ENCODE data around the gene TSPAN18. TPM values are rescaled to one million over a fixed set of nuclear protein-coding genes. Genes with fewer than 3 reads are reported as not detected.

The TSPAN18 gene
- total RNA-seq, 1 experiment from 2014 or later = 2.8 TPM

- Histone ChIP-seq H3K27me3 (replicated peaks; ENCODE audit: insufficient read depth, low read depth, low read length, poor library complexity) (no peaks in the 10 kb centered on the region), H3K4me3 (ENCODE audit: low read depth, low read length, poor library complexity, severe bottlenecking) (no peak overlapping the region), H3K27ac (ENCODE audit: low read depth, low read length, poor library complexity, severe bottlenecking) (no peak overlapping the region), H3K4me1 (ENCODE audit: insufficient read depth, low read length, poor library complexity, severe bottlenecking) (peaks cover 5% of the 10 kb centered on the region), H3K9me3 (ENCODE audit: low read depth, low read length, poor library complexity, severe bottlenecking) (no peaks in the 10 kb centered on the region), H3K36me3 (ENCODE audit: insufficient read depth, low read length, poor library complexity, severe bottlenecking) (no peaks in the 10 kb centered on the region)
- intact Hi-C loops (cut with micrococcal nuclease; ENCODE audit: unreplicated experiment) = loop anchor here (10.0 kb wide), 1 partner anchor 63 kb away; no protein-coding TSS in a partner anchor
- ChIA-PET CTCF (interaction anchor here (0.5 to 7.8 kb wide), 4 partner anchors 8 to 588 kb away, joined by 3 to 141 read pairs (median 4); no protein-coding TSS in a partner anchor), POLR2A (ENCODE audit: low non-redundant PET) (no interaction called here)
- DNase-seq (ENCODE audit: low spot score) = no peak
- no TSS peak for BruUV-seq (replicated peaks)
- TF ChIP-seq CTCF (conservative IDR thresholded peaks at IDR 0.05; ENCODE audit: low read depth, low read length) = no peak
- TF ChIP-seq EZH2 (IDR thresholded peaks at IDR 0.05; ENCODE audit: borderline replicate concordance, low read depth, low read length, poor library complexity, severe bottlenecking) = no peak
Observed at GRCh38 chr11:44928144-44928543, 201.4 kb downstream of the TSPAN18 start.

- CTCF ChIA-PET = interaction anchor here (0.5 to 7.8 kb wide), 5 partner anchors 8 to 362 kb away, joined by 3 to 141 read pairs (median 3); no protein-coding TSS in a partner anchor
- Histone ChIP-seq H3K36me3 (ENCODE audit: insufficient read depth, low read length, poor library complexity, severe bottlenecking) (no peaks in the 10 kb centered on the region), H3K4me3 (ENCODE audit: low read depth, low read length, poor library complexity, severe bottlenecking) (no peak overlapping the region), H3K27me3 (replicated peaks; ENCODE audit: insufficient read depth, low read depth, low read length, poor library complexity) (no peaks in the 10 kb centered on the region), H3K9me3 (ENCODE audit: low read depth, low read length, poor library complexity, severe bottlenecking) (no peaks in the 10 kb centered on the region), H3K4me1 (ENCODE audit: insufficient read depth, low read length, poor library complexity, severe bottlenecking) (peaks cover 5% of the 10 kb centered on the region), H3K27ac (ENCODE audit: low read depth, low read length, poor library complexity, severe bottlenecking) (no peak overlapping the region)
- intact Hi-C loops (cut with micrococcal nuclease; ENCODE audit: unreplicated experiment) = loop anchor here (10.0 kb wide), 1 partner anchor 64 kb away; no protein-coding TSS in a partner anchor
- DNase-seq (ENCODE audit: low spot score) = no peak
- no TSS peak for BruUV-seq (replicated peaks)
- POLR2A ChIA-PET (ENCODE audit: low non-redundant PET) = no interaction called here
- no peak for TF ChIP-seq CTCF (conservative IDR thresholded peaks at IDR 0.05; ENCODE audit: low read depth, low read length)
- TF ChIP-seq EZH2 (IDR thresholded peaks at IDR 0.05; ENCODE audit: borderline replicate concordance, low read depth, low read length, poor library complexity, severe bottlenecking) = no peak
Observed at GRCh38 chr11:44928816-44929215, 202.1 kb downstream of the TSPAN18 start.

GRCh38 chr11:44930588-44931302, 204.0 kb downstream of the TSPAN18 start:
- TF ChIP-seq EZH2 (IDR thresholded peaks at IDR 0.05; ENCODE audit: borderline replicate concordance, low read depth, low read length, poor library complexity, severe bottlenecking) (no peak), CTCF (conservative IDR thresholded peaks at IDR 0.05; ENCODE audit: low read depth, low read length) (no peak)
- no peaks in the 10 kb centered on the region for H3K9me3 ChIP-seq (ENCODE audit: low read depth, low read length, poor library complexity, severe bottlenecking)
- H3K27ac ChIP-seq (ENCODE audit: low read depth, low read length, poor library complexity, severe bottlenecking) = no peak overlapping the region
- no TSS peak for BruUV-seq (replicated peaks)
- intact Hi-C loops (cut with micrococcal nuclease; ENCODE audit: unreplicated experiment) = no loop called here
- no peaks in the 10 kb centered on the region for H3K27me3 ChIP-seq (replicated peaks; ENCODE audit: insufficient read depth, low read depth, low read length, poor library complexity)
- ChIA-PET CTCF (interaction anchor here (0.7 to 7.8 kb wide), 4 partner anchors 28 to 241 kb away, joined by 3 to 141 read pairs (median 4); no protein-coding TSS in a partner anchor), POLR2A (ENCODE audit: low non-redundant PET) (no interaction called here)
- DNase-seq (ENCODE audit: low spot score) = no peak
- peaks cover 5% of the 10 kb centered on the region for H3K4me1 ChIP-seq (ENCODE audit: insufficient read depth, low read length, poor library complexity, severe bottlenecking)
- no peak overlapping the region for H3K4me3 ChIP-seq (ENCODE audit: low read depth, low read length, poor library complexity, severe bottlenecking)
- H3K36me3 ChIP-seq (ENCODE audit: insufficient read depth, low read length, poor library complexity, severe bottlenecking) = no peaks in the 10 kb centered on the region

All from A673 (cell line).